ENCODE data around the gene IL21R.

Gene IL21R

DNA sequence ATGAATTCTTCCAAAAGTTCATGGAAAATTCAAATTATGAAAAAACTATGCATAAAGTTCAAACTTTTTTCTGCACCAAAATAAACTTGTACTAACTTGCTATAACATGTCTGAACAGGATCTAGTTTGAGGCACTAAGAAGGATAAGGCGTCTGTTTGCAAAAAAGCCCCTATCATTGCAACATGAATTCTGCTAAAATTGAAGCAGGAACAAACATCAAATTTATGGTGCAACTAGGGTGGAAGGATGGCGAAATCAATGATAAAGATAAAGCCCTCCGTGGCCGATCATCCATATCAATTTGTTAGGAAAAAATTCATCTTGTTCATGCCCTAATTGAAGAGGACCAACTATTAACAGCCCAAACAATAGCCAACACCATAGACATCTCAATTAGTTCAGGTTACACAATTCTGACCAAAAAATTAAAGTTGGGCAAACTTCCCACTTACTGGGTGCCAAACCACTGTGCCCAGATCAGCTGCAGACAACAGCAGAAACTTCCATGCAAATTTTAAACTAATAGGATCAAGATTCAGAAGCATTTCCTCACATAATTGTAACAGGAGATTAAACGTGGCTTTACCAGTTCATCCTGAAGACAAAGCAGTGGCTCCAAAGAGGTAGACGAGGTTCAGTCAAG lies 12.9 kb downstream of the IL21R start:
- Histone ChIP-seq H3K9ac (ENCODE audit: low read depth, low read length) (no peak overlapping the region), H3K27me3 (ENCODE audit: insufficient read depth, low read length) (no peaks in the 10 kb centered on the region), H3K4me3 (ENCODE audit: low read length) (no peak overlapping the region), H3K4me1 (ENCODE audit: insufficient read depth, low read length) (no peaks in the 10 kb centered on the region), H3K36me3 (ENCODE audit: insufficient read depth, low read length) (no peaks in the 10 kb centered on the region), H3K9me3 (ENCODE audit: insufficient read depth, low read depth, low read length) (no peaks in the 10 kb centered on the region), H3K27ac (ENCODE audit: low read depth, low read length) (no peak overlapping the region)
- 89% methylated on average over 6 of the region's 6 CpGs for WGBS

- H3K9ac ChIP-seq (ENCODE audit: low read depth, low read length) = no peak overlapping the region
- no peak overlapping the region for H3K4me3 ChIP-seq (ENCODE audit: low read length)
- H3K27me3 ChIP-seq (ENCODE audit: insufficient read depth, low read length) = no peaks in the 10 kb centered on the region
- WGBS = 97% methylated on average over 4 of the region's 4 CpGs
- H3K4me1 ChIP-seq (ENCODE audit: insufficient read depth, low read length) = no peaks in the 10 kb centered on the region
- peaks cover 17% of the 10 kb centered on the region for H3K9me3 ChIP-seq (ENCODE audit: insufficient read depth, low read depth, low read length)
- no peak overlapping the region for H3K27ac ChIP-seq (ENCODE audit: low read depth, low read length)
- no peaks in the 10 kb centered on the region for H3K36me3 ChIP-seq (ENCODE audit: insufficient read depth, low read length)
Observed at GRCh38 chr16:27417047-27417671, 15.2 kb downstream of the IL21R start.

GRCh38 chr16:27421961-27422740 lies 20.2 kb downstream of the IL21R start:
- Histone ChIP-seq H3K9me3 (ENCODE audit: insufficient read depth, low read depth, low read length) (peaks cover 24% of the 10 kb centered on the region), H3K36me3 (ENCODE audit: insufficient read depth, low read length) (no peaks in the 10 kb centered on the region), H3K4me1 (ENCODE audit: insufficient read depth, low read length) (no peaks in the 10 kb centered on the region), H3K9ac (ENCODE audit: low read depth, low read length) (no peak overlapping the region), H3K4me3 (ENCODE audit: low read length) (no peak overlapping the region), H3K27me3 (ENCODE audit: insufficient read depth, low read length) (no peaks in the 10 kb centered on the region), H3K27ac (ENCODE audit: low read depth, low read length) (no peak overlapping the region)

DNA sequence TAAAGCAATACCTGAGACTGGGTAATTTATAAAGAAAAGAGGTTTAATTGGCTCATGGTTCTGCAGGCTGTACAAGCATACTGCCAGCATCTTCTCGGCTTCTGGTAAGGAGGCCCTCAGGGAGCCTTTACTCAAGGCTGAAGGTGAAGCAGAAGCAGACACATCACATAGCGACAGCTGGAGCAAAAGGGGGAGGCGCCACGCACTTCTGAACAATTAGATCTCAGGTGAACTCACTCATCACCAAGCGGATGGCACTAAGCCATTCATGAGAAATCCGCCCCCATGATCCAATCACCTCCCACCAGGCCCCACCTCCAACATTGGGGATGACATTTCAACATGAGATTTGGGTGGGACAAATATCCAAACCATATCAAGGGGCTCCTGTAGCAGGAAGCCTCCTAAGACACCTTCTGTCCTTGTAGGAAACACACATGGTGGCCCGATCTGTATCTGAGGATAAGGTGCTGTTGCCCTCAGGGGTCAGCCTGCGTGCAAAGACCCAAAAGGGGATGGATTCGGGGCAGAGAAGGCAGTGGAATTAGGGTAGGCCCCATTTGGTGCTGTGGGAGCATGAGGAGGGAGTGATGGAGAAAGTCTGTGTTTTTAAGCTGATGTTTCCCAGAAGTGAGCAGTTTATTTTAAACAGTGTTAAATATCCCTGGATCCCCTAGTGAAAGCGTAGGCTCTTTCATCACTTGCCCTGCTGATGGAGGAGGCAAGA lies 23.0 kb downstream of the IL21R start:
- H3K4me3 ChIP-seq (ENCODE audit: low read length) = no peak overlapping the region
- peaks cover 24% of the 10 kb centered on the region for H3K9me3 ChIP-seq (ENCODE audit: insufficient read depth, low read depth, low read length)
- H3K27ac ChIP-seq (ENCODE audit: low read depth, low read length) = no peak overlapping the region
- H3K27me3 ChIP-seq (ENCODE audit: insufficient read depth, low read length) = no peaks in the 10 kb centered on the region
- H3K4me1 ChIP-seq (ENCODE audit: insufficient read depth, low read length) = no peaks in the 10 kb centered on the region
- 94% methylated on average over 10 of the region's 10 CpGs for WGBS
- no peaks in the 10 kb centered on the region for H3K36me3 ChIP-seq (ENCODE audit: insufficient read depth, low read length)
- H3K9ac ChIP-seq (ENCODE audit: low read depth, low read length) = no peak overlapping the region

- no peak overlapping the region for H3K9ac ChIP-seq (ENCODE audit: low read depth, low read length)
- peaks cover 19% of the 10 kb centered on the region for H3K9me3 ChIP-seq (ENCODE audit: insufficient read depth, low read depth, low read length)
- 91% methylated on average over 1 of the region's 1 CpG for WGBS
- no peaks in the 10 kb centered on the region for H3K4me1 ChIP-seq (ENCODE audit: insufficient read depth, low read length)
- no peaks in the 10 kb centered on the region for H3K27me3 ChIP-seq (ENCODE audit: insufficient read depth, low read length)
- no peak overlapping the region for H3K27ac ChIP-seq (ENCODE audit: low read depth, low read length)
- H3K36me3 ChIP-seq (ENCODE audit: insufficient read depth, low read length) = no peaks in the 10 kb centered on the region
- H3K4me3 ChIP-seq (ENCODE audit: low read length) = no peak overlapping the region
Observed at GRCh38 chr16:27425961-27426360, 24.0 kb downstream of the IL21R start.

DNA sequence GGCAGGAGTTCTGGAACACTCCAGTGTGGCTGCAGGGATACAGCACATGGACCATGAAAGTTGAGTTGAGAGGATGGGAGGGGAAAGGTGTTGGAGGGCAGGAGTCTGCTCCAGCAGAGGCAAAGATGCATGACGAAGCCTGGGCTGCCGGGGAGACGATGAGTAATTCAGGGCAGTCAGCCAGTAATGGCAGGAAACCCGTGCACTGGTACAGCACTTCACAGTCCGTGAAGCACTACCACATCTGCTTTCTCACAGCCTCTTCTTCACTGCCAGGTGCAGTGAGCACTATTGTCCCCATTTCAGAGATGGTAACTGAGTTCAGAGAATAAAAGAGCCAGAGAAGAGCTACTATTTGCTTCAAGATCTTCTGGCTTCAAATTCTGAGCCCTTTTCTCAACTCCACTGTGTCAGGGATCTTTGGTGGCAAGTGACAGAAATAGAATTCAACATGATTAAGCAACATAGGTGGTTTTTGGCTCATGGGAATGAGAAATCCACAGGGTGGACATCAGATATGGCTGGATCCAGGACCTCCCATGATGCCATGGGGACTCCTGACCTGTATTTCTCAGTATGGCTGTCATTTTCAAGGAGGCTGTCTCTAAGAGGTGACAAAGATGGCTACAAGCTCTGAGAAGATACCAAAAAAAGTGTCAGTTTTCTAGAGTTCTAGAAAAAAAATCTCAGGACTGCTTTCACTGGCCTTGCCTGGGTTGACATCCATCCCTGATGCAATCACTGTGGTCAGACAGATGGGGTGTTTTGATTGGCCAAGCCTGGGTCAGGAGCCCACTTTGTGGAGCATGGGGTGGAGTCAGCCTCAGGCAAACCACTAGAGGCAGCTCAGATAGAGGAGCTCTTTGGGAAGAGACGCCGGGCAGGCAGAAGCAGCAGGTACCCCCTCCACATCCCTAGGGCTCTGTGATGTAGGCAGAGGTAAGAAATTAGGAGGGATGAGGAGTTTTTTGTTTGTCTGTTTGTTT lies 24.7 kb downstream of the IL21R start:
- no peak overlapping the region for H3K9ac ChIP-seq (ENCODE audit: low read depth, low read length)
- H3K27ac ChIP-seq (ENCODE audit: low read depth, low read length) = no peak overlapping the region
- H3K36me3 ChIP-seq (ENCODE audit: insufficient read depth, low read length) = no peaks in the 10 kb centered on the region
- peaks cover 11% of the 10 kb centered on the region for H3K9me3 ChIP-seq (ENCODE audit: insufficient read depth, low read depth, low read length)
- no peaks in the 10 kb centered on the region for H3K27me3 ChIP-seq (ENCODE audit: insufficient read depth, low read length)
- WGBS = 73% methylated on average over 7 of the region's 7 CpGs
- H3K4me3 ChIP-seq (ENCODE audit: low read length) = no peak overlapping the region
- no peaks in the 10 kb centered on the region for H3K4me1 ChIP-seq (ENCODE audit: insufficient read depth, low read length)

DNA sequence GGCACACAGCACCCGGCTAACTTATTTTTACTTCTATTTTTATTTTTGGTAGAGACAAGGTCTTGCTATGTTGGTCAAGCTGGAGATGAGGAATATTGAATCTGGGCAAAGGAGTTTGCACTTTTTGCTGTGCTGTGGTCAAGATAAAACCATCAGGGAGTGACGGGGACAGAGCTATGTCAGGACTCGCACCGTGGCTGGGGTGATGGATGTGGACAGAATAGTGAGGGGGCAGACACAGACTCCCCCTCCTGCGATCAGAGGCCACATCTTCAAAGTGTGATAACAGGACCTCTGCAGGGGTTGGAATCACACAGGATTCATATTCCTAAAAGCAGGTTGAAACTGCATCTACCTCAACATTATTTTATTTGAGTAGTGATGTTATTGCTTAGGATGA lies 25.6 kb downstream of the IL21R start:
- WGBS = 93% methylated on average over 4 of the region's 5 CpGs
- Histone ChIP-seq H3K4me1 (ENCODE audit: insufficient read depth, low read length) (no peaks in the 10 kb centered on the region), H3K9ac (ENCODE audit: low read depth, low read length) (no peak overlapping the region), H3K4me3 (ENCODE audit: low read length) (no peak overlapping the region), H3K27ac (ENCODE audit: low read depth, low read length) (no peak overlapping the region), H3K36me3 (ENCODE audit: insufficient read depth, low read length) (no peaks in the 10 kb centered on the region), H3K27me3 (ENCODE audit: insufficient read depth, low read length) (no peaks in the 10 kb centered on the region), H3K9me3 (ENCODE audit: insufficient read depth, low read depth, low read length) (peaks cover 4% of the 10 kb centered on the region)

GRCh38 chr16:27428026-27428785 lies 26.2 kb downstream of the IL21R start:
- 88% methylated on average over 4 of the region's 4 CpGs for WGBS
- Histone ChIP-seq H3K36me3 (ENCODE audit: insufficient read depth, low read length) (no peaks in the 10 kb centered on the region), H3K4me3 (ENCODE audit: low read length) (no peak overlapping the region), H3K9ac (ENCODE audit: low read depth, low read length) (no peak overlapping the region), H3K27ac (ENCODE audit: low read depth, low read length) (no peak overlapping the region), H3K27me3 (ENCODE audit: insufficient read depth, low read length) (no peaks in the 10 kb centered on the region), H3K9me3 (ENCODE audit: insufficient read depth, low read depth, low read length) (no peaks in the 10 kb centered on the region), H3K4me1 (ENCODE audit: insufficient read depth, low read length) (no peaks in the 10 kb centered on the region)

- no peak overlapping the region for H3K9ac ChIP-seq (ENCODE audit: low read depth, low read length)
- no peaks in the 10 kb centered on the region for H3K36me3 ChIP-seq (ENCODE audit: insufficient read depth, low read length)
- H3K4me1 ChIP-seq (ENCODE audit: insufficient read depth, low read length) = no peaks in the 10 kb centered on the region
- H3K9me3 ChIP-seq (ENCODE audit: insufficient read depth, low read depth, low read length) = no peaks in the 10 kb centered on the region
- no peaks in the 10 kb centered on the region for H3K27me3 ChIP-seq (ENCODE audit: insufficient read depth, low read length)
- H3K4me3 ChIP-seq (ENCODE audit: low read length) = no peak overlapping the region
- H3K27ac ChIP-seq (ENCODE audit: low read depth, low read length) = no peak overlapping the region
- WGBS = 95% methylated on average over 11 of the region's 11 CpGs
Observed at GRCh38 chr16:27429330-27429871, 27.4 kb downstream of the IL21R start.

Data from HUES64 (cell line).